ENCODE measurements around the gene ATP2C1. TPM values are rescaled to one million over a fixed set of nuclear protein-coding genes. Genes with fewer than 3 reads are reported as not detected.

The ATP2C1 gene
- total RNA-seq, 1 donor from 2014 or later = 161 TPM

GRCh38 chr3:130851277-130851676, 42.6 kb upstream of the ATP2C1 start:
- no peaks in the 10 kb centered on the region for H3K9me3 ChIP-seq (ENCODE audit: low read depth)
- no peak overlapping the region for H3K4me2 ChIP-seq
- no peak for TF ChIP-seq EZH2 (IDR thresholded peaks at IDR 0.05)
- no peak for TF ChIP-seq EZH2phosphoT487 (IDR thresholded peaks at IDR 0.05)
- no peak for TF ChIP-seq CTCF (IDR thresholded peaks at IDR 0.05)
- peaks cover 14% of the 10 kb centered on the region for H3K4me1 Mint-ChIP-seq
- no peaks in the 10 kb centered on the region for H3F3A ChIP-seq (ENCODE audit: low read depth)
- H3K27ac Mint-ChIP-seq = no peak overlapping the region
- H3K36me3 Mint-ChIP-seq = no peaks in the 10 kb centered on the region
- no peaks in the 10 kb centered on the region for H3K79me2 ChIP-seq (ENCODE audit: low read depth)
- no peaks in the 10 kb centered on the region for H4K20me1 ChIP-seq (ENCODE audit: low read depth)
- H3K9me3 Mint-ChIP-seq = no peaks in the 10 kb centered on the region
- H3K27me3 ChIP-seq = no peaks in the 10 kb centered on the region
- no peak overlapping the region for H3K4me3 Mint-ChIP-seq
- H3K4me3 ChIP-seq = no peak overlapping the region
- no peaks in the 10 kb centered on the region for H3K27me3 Mint-ChIP-seq (ENCODE audit: insufficient read depth, low read depth)
- no peak overlapping the region for H2AFZ ChIP-seq (replicated peaks)
- H3K9ac ChIP-seq = no peak overlapping the region
- no peak overlapping the region for H3K27ac ChIP-seq
- peaks cover 22% of the 10 kb centered on the region for H3K4me1 ChIP-seq
- DNase-seq (ENCODE audit: low spot score) = no peak
- no peaks in the 10 kb centered on the region for H3K36me3 ChIP-seq

GRCh38 chr3:130853581-130853980, 40.3 kb upstream of the ATP2C1 start:
- Mint-ChIP-seq H3K4me3 (no peak overlapping the region), H3K36me3 (no peaks in the 10 kb centered on the region), H3K4me1 (peaks cover 14% of the 10 kb centered on the region), H3K27me3 (ENCODE audit: insufficient read depth, low read depth) (no peaks in the 10 kb centered on the region), H3K27ac (no peak overlapping the region), H3K9me3 (no peaks in the 10 kb centered on the region)
- H3F3A ChIP-seq (ENCODE audit: low read depth) = no peaks in the 10 kb centered on the region
- no peaks in the 10 kb centered on the region for H4K20me1 ChIP-seq (ENCODE audit: low read depth)
- peaks cover 22% of the 10 kb centered on the region for H3K4me1 ChIP-seq
- no peaks in the 10 kb centered on the region for H3K27me3 ChIP-seq
- H3K9me3 ChIP-seq (ENCODE audit: low read depth) = no peaks in the 10 kb centered on the region
- no peak for DNase-seq (ENCODE audit: low spot score)
- H3K4me3 ChIP-seq = no peak overlapping the region
- H2AFZ ChIP-seq (replicated peaks) = peak overlapping the region; percentile 73
- H3K36me3 ChIP-seq = no peaks in the 10 kb centered on the region
- no peak overlapping the region for H3K4me2 ChIP-seq
- TF ChIP-seq CTCF (IDR thresholded peaks at IDR 0.05) (no peak), EZH2phosphoT487 (IDR thresholded peaks at IDR 0.05) (no peak), EZH2 (IDR thresholded peaks at IDR 0.05) (no peak)
- no peak overlapping the region for H3K9ac ChIP-seq
- H3K27ac ChIP-seq = no peak overlapping the region
- H3K79me2 ChIP-seq (ENCODE audit: low read depth) = no peaks in the 10 kb centered on the region

- H3K27ac ChIP-seq = no peak overlapping the region
- Mint-ChIP-seq H3K9me3 (no peaks in the 10 kb centered on the region), H3K36me3 (no peaks in the 10 kb centered on the region), H3K4me3 (no peak overlapping the region), H3K27me3 (ENCODE audit: insufficient read depth, low read depth) (no peaks in the 10 kb centered on the region), H3K4me1 (peaks cover 10% of the 10 kb centered on the region), H3K27ac (no peak overlapping the region)
- H3K9me3 ChIP-seq (ENCODE audit: low read depth) = no peaks in the 10 kb centered on the region
- H3K27me3 ChIP-seq = no peaks in the 10 kb centered on the region
- no peaks in the 10 kb centered on the region for H3K36me3 ChIP-seq
- TF ChIP-seq CTCF (IDR thresholded peaks at IDR 0.05) (no peak), EZH2 (IDR thresholded peaks at IDR 0.05) (no peak), EZH2phosphoT487 (IDR thresholded peaks at IDR 0.05) (no peak)
- no peaks in the 10 kb centered on the region for H3K79me2 ChIP-seq (ENCODE audit: low read depth)
- H3F3A ChIP-seq (ENCODE audit: low read depth) = no peaks in the 10 kb centered on the region
- peaks cover 14% of the 10 kb centered on the region for H3K4me1 ChIP-seq
- no peak overlapping the region for H3K4me3 ChIP-seq
- no peak overlapping the region for H2AFZ ChIP-seq (replicated peaks)
- H4K20me1 ChIP-seq (ENCODE audit: low read depth) = no peaks in the 10 kb centered on the region
- H3K9ac ChIP-seq = no peak overlapping the region
- no peak overlapping the region for H3K4me2 ChIP-seq
- DNase-seq (ENCODE audit: low spot score) = no peak
Observed at GRCh38 chr3:130854208-130854864, 39.5 kb upstream of the ATP2C1 start.
